CMK (cell line): ENCODE results near the gene SGTA.
"Not testable (repeated sequence)": the region's sequence is repeated elsewhere in the genome, so short reads cannot be mapped to it uniquely, and the experiment has no call there.

Experiments used
- DNase-seq: peaks from one replicate; pipeline ENCODE4 v3.0.0-alpha.2; 2010; ENCODE audit warnings: low read depth

Gene SGTA, protein sequence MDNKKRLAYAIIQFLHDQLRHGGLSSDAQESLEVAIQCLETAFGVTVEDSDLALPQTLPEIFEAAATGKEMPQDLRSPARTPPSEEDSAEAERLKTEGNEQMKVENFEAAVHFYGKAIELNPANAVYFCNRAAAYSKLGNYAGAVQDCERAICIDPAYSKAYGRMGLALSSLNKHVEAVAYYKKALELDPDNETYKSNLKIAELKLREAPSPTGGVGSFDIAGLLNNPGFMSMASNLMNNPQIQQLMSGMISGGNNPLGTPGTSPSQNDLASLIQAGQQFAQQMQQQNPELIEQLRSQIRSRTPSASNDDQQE

DNA sequence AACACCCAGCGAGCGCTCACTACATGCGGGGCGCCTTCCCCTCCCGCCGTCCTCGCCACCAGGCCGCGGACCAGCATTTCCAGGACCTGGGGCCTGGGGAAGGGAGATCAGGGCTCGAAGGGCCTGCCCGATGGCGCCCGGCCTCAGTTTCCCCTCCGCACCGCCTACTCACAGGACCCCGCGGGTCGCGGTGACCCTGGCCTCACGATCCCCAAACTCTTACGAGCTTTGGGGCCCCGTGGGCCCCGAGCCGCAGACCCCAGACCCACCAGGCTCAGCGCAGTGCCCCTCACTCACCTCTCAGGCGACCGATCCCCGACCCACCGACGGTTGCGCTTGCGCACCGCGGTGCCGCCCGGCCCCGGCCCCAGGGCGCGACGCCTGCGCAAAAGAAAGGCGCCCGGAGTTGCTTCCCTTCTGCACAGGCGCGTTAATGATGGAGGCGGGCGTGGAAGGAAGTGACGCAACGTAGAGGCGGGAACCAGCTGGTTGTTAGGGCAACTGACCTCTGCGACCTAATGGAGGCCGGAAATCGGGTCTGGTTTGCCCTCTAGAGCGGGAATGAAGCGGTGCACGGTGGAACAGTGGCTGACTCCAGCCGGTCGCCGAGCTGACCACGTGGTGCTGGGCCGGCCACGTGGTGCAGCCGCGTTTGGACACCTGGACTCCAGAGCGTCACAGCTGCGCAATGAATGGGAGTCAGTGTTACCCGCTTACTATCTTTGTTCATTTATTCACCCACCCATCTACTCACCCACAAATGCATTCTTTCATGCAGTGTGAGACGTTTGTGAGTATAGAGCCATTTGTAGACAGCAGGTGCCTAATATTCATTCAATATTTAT, at the start of gene SGTA:
Gene SGTA, minus strand, starts transcription at position 338 of the 845 bp plus-strand sequence. CDS start 14,205 bp downstream, outside the sequence.
- peak; percentile 98 for DNase-seq

DNA sequence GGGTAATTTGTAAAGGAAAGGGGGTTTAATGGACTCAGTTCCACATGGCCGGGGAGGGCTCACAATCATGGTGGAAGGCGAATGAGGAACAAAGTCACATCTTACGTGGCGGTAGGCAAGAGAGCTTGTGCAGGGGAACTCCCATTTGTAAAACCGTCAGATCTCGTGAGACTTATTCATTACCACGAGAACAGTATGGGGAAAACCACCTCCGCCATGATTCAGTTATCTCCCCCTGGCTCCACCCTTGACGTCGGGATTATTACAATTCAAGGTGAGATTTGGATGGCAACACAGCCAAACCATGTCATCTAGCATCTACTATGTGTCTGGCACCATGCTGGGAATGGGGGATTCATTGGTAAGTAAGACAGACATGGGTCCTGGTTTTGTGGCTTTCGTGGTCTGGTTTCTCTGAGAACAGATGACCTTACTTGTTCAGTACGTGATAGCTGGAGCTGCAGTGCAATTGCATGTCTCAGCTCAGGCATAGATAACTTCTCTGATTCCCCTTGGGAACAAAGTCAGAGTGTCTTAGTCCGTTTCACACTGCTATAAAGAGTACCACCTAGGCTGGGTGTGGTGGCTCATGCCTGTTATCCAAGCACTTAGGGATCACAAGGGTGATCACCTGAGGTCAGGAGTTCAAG, 44.9 kb upstream of the SGTA start:
- no peak for DNase-seq

DNA sequence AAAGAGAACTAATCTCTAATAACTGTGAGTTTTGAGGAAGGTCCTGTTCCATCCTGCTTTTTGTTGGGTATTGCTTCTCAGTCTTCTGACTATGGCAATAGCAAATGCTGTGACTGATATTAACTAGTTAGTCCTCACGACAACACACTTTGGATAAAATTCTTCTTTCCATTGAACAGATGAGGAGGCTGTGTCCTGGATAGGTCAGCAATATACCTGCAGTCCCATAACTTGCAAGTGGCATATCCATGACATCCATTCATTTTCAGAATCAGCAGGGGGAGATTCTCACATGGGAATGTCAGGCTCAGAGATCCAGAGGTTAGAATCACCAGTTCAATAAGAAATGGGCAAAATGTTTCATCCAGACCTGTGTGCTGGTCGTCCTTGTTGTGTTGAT, 43.9 kb upstream of the SGTA start:
- no peak for DNase-seq

DNA sequence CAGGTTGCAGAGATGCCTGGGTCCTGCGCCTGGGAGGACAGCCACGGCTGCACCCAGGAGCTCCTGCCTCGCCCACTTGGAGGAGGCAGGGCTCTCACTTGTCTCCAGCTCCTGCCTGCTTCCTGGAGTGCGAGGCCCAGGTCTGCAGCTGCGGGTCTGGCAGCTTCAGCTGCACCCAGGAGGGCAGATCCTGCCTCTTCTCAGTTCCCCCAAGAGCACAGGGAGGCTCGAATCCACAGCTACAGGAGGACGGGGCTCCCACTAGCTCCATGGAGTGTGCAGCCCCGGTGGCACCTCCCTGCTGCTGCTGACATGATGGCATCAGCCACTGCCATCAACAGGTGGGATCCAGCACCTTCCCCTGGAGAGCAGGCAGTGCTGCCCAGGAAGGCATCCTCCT, 41.1 kb upstream of the SGTA start:
- no peak for DNase-seq

DNA sequence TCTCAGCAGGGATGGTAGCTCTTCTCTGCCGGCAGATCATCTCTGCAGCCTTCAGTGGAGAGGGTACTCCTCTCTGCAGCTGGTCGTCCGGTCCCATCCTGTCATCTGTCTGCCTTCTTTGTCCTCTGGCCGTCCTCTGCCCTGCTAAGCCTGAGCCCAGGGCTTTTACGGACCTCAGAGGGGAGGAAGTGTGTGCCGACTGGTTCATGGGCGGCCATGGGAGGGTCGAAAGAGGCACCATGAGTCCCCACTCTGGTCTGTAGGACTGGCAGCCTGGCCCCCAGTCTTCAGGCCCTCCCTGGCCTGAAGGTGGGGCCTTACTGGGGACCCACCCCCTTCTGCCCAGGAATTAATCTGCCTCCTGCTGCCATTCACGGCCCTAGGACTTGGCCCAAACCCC, 40.6 kb upstream of the SGTA start:
- DNase-seq: no peak

DNA sequence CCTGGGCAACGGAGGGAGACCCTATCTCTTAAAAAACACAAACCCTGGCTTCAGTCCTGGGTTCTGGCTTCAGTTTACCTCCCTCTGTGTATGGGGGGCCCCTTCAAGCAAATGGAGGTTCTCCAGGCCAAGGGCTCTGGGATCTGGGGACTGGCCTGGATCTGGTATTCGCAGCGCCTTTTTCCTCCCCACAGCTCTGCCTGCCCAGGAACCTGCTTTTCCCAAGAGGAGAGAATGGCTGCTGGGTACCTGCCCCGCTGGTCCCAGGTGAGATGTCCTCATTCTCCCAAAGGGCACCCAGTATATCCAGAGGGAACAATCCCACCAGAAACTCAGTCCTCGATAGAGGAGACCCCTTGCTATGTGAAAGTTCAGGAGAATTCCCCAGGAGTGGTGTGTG, 39.8 kb upstream of the SGTA start:
- DNase-seq: no peak

DNA sequence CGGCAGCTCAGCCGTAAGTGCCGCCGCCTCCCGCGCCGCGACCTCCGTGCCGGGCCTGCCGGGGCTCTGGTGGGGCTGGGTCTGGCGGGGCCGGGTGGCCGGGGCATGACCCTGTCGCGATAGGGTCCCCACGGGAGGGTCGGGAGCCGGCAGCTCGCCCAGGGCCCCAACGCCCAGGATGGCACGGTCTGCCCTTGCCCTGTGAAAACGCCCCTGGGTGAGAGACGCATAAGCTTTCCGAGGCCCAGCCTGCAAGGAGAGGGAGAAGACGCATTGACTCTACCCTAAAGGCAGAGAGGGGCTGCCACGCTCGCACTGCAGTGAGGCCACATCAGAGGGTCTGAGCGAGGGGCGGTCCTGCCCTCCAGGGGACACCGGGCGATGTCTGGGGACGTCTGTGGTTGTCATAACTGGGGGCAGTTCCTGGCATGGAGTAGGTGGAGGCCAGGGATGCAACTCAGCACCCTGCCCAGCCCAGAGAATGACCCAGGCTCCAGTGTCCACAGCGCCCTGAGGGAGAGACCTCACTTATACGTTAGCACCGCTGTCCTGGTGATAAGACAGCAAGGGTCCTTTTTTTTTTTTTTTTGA, 37.1 kb upstream of the SGTA start:
- DNase-seq: no peak

DNA sequence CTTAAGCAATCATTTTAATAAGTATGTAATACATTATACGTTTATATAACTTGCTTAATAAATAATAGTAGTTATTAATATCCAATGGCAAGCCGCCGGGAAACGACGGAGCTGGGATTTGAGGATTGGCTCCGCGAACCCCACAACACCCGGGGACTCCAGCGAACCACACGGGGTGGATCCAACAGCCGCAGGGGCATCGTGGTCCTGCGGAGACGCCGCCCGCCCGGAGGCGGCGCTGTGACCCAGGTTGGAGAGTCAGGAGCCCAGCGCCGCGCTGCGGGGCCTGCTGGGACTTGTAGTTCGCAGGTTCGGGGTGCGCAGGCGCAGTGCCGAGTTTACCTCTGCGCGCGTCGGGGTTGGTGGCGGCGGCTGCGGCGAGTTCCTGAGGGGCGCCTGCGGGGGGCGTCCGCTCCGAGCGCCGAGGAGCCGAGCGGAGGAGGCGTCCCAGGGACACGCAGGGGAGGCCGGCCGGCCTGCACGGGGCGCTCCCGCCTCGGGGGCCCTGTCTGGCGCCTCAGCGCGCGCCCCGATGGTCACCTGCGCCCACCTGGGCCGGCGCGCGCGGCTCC, 36.6 kb upstream of the SGTA start, which contains the start of gene ZNF554:
Gene ZNF554, plus strand, starts transcription at position 329 of the 572 bp plus-strand sequence. Its CDS starts 204 bp downstream, at position 533.
- peak; percentile 97 for DNase-seq

DNA sequence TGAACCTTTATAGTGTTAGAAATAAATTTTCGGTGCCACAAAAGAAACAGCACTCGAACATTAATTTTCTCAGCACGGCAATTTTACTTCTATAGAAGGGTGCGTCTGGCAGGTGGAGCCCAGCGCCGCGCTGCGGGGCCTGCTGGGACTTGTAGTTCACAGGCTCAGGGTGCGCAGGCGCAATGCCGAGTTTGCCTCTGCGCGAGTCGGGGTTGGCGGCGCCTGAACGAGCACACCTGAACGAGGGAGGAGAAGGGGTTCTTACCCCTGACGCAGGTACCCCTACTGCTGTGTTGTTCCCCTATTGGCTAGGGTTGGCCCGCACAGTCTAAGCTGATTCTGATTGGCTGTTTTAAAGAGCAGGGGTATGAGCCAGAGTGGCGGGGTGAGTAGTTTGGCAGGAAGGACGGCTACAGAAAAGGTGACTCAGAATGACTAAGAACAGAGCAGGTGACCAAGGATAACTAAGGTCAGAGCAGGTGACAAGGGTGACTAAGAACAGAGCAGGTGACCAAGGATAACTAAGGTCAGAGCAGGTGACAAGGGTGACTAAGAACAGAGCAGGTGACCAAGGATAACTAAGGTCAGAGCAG, 34.3 kb upstream of the SGTA start:
- DNase-seq: not testable (repeated sequence)

DNA sequence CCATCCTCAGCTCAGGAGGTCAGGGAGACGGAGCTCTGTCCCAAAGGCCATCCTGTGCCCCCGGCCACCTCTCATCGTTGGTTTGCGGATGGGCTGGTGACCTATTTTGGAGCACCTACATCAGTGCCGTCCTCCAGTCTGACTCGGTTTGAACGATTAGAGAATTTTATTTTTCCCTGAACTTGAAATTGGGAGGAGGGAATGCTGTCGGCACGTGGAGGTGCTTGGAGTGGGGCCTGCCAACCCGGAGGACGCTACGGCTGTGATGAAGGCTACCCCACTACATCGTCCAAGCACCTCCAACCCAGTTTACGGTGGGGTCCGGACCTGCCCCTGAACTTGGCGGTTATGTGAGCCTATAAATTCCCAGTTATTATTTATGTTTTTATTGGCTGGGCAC, 33.6 kb upstream of the SGTA start:
- no peak for DNase-seq

DNA sequence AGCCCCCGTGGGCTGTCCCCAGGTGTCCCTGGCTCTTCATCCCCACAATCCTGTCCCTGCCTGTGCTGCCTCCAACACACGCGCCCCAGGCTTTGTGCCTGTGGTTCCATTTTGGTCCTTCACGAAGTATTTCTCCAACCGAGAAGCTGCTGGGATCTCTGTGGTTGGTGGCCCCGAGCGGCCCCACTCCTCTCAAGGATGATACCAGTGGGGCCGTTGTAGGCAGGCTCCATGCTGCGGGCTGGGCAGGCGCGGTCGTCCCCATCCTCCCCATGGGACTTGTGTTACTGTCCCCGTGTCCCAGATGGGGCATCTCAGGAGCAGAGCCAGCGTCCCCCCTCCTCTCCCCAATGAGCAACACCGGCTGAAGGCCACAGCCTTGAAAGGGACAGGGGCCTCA, 32.9 kb upstream of the SGTA start:
- no peak for DNase-seq

DNA sequence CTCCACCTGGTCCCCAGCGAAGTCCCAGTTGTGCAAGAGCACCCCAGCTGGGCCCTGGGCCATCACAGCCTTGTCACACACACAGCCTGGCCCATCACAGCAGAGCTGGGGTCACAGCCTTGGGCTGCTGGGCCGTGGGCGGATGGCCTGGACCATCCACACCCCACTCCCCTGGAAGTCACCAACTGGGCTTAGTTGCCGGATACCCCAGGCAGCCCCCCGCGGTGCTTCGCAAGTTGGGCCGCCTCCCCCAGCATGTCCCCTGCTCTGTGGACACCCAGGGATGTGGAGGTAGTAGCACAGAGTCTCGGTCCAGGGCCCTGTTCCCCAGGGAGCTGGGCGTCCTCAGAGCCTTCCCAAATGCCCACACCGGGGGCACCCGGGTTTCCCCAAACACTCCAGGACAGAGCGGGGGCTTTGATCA, 32.1 kb upstream of the SGTA start:
- no peak for DNase-seq

DNA sequence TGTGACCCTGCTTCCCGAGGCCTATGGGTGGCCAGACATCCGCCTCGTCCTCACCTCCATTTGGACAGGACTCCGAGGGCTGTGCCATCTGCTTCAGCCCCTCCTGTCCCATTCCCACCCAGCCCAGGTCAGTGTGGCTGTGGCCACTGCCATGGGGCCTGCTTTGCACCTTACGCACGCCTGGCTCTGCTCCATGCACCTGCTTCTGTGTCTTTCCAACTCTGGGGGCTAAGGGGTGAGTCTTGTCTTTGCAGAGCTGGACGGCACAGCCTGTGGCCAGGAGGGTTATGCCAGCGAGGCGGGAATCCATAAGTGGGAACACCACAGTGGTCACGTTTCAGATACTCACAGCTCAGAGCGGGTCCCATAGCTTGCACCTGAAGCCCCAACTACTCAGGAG, 31.4 kb upstream of the SGTA start:
- DNase-seq: no peak

DNA sequence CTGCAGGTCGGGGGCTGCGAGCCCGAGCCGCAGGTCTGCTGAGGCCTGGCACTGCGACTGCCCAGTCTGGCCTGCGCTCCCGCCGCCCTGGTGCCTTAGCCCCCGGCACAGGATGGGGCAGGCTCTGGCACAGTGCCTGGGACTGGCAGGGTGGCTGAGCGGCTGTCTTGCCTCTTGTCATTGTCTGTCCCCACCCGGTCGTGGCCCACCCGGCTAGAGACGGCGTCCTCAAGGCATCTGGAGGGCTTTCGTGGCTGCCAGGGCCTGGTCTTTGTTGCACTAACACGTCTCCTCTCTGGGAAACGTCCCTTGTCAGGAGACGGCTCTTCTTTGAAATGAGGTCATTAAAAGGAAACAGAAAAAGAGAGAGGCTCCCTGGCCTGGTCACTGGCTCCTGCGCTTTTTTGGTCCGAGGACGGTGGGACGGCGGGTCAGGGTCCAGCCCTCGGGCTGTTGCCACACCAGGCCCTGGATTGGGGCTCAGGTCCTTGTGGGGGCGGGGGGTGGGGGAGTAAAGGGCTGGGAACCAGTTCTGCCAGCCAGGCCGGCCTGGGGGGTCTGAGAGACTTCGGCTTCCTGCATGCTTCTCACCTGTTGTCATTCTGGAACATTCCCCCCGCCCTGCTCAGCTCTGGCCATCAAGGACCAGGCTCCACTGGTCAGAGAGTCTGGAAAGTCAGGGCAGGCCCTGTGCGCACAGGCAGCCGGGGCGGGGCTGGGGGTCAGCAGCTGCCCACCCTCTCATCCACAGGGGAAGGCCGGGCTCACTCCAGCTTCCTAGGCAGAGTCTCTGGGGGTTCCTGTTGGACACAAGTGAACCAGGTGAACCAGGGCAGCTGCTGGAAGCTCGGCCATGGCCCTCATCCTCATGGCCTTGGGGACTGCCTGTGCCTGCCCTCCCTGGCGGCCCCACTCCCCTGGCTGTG, 30.4 kb upstream of the SGTA start:
- no peak for DNase-seq

DNA sequence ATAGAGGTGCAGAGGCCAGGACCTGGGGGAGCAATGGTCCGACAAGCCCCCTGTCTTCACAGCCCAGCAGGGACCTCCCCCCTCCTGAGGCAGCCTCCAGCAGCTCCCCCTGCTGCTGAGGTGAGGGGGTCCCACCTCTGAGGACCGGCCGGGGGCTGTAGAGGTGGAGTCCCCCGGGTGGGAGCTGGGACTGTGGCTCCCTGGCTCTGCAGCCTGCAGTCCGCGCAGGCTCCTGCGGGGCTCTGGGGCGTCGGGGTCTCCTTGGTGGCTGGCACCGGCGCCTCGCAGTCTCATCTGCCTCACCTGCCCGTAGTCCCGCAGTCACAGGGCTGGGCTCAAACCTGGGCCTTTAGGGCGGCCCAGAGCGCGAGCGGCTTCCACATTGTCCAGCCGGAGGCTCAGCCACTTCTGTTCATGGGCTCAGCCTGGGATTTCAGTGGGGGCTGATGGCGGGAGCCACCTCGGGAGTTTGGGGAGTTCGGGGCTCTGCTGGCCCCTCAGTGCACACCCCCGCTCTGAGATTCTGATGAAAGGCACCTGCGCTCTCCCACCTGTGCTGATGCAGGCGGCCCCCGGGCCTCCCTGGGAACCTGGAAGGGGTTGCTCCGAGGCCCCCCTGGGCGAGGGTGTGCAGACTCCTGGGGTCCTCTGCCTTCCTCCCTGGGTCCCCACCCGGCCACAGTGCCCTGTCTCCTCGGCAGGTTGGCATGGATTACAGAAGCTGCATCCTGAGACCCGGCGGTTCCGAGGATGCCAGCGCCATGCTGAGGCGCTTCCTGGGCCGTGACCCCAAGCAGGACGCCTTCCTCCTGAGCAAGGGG, 29.6 kb upstream of the SGTA start:
- DNase-seq: no peak

DNA sequence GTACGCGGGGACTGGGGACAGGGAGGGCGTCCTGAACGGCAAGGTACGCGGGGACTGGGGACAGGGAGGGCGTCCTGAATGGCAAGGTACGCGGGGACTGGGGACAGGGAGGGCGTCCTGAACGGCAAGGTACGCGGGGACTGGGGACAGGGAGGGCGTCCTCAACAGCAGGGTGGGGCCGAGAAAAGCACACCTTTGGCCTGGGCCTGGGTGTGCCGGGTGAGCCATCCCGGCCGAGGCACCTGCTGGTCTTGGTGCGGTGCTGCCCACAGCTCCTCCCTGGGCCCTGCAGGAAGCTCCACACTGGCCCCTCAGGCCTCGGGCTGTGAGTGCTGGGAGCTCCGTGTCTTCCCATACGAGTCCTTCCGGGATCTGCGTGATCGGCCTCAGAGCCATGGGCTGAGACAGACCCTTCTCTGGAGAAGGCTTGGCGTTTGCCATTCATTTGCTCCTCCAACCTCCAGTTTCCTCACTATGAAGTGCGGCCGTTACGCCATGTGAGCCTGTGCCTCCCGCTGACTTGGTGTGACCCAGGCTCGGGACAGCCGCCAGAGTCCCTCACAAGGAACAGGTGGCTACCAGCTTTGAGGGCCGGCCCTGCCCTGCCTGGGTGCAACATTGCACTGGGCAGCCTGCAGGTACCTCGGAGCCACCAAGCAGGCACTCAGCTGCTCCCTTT, 28.8 kb upstream of the SGTA start:
- DNase-seq: no peak

DNA sequence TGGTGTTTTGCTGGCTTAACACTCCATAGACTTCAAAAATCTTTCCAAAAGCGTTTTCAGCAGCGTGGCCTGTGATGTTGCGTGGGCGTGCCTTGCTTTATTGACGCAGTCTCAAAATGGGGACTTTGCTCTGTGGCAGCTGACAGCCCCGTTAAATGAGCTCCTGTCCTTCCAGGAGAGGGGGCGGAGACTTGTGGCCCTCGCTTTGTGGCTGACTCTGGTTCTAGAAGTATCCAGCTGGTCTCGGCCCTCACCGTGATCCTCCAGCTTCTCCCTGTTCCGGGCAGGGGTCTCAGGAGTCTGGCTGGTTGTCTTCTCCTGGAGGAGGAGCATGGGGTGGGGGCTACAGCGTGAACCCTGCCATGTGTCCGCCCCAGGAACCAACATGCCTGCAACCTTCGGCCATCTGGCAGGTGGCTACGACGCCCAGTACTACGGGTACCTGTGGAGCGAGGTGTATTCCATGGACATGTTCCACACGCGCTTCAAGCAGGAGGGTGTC, 28.2 kb upstream of the SGTA start:
- no peak for DNase-seq

DNA sequence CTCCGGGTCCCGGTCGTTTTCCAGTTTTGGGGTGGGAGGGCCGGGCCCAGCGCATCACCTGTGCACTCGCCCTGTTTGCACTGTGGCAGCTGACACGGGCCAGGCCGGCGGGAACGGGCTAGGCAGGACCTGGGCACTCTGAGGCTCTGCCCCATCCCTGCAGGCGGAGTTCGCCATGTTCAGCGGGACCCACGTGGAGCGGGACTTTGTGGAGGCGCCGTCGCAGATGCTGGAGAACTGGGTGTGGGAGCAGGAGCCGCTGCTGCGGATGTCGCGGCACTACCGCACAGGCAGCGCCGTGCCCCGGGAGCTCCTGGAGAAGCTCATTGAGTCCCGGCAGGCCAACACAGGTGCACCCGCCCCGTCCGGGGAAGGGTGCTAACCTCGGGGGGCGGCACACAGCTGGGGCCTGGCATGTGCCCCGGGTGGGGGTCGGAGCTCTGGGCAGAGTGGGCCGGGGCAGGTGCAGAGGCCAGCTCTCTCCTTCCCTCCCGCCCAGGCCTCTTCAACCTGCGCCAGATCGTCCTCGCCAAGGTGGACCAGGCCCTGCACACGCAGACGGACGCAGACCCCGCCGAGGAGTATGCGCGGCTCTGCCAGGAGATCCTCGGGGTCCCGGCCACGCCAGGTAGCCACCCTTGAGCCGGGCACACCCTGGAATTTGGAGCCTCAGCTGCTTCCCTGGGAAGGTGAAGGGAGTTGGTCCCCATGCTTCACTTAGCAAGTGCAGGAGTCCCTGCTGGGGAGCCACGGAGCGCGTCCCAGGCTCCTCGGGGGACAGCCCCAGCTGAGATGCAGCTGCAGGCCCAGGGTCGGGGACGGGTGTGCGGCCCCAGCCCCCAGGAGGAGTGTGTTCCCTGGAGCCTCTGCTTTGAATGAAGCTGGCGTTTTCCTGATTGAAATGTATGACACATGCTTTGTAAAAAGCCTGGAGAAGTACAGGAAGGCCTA, 27.3 kb upstream of the SGTA start:
- no peak for DNase-seq
